22Rv1 (cell line): Measurements from ENCODE around the gene MDK.

ENCODE experiments used
- ZFX ChIP-seq: fragments of 450-650 bp; IDR thresholded peaks from 2 replicates; pipeline ENCODE4 v1.6.1; 2017; ENCODE audit warnings: antibody characterized with exemption, borderline replicate concordance
- TF ChIP-seq, protein P1 (sequence below): fragments of 450-650 bp; IDR thresholded peaks from 2 replicates; pipeline ENCODE4 v1.5.1; 2017; ENCODE audit warnings: mild to moderate bottlenecking

DNA sequence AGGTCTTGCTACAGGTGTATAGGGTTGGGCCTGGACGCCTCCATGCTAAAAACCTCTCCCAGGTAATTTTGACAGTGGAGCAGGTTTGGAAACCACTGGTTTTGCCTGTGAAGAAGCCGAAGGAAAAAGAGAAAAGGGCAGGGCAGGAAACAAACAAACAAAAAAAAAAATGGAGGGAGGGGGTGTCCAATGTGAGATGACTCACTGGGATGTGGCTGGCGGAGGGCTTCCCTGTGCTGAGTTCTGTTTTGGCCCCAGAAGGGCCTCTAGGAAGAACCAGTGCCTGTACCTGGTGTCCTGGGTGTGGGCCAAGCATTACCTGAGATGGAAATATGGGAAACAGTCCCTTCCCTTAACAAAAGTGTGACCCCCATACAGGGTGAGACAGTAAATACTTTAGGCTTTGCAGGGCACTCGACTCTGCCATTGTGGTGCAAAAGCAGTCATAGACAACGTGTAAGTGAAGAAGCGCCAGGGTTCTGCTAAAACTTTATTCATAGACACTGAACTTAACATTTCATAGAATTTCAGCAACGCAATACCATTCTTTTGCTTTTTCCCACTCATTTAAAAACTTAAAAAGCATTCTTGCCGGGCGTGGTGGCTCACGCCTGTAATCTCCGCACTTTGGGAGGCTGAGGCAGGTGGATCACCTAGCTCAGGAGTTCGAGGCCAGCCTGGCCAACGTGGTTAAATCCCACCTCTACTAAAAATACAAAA, 43.7 kb upstream of the MDK start:
- TF ChIP-seq, protein P1, sequence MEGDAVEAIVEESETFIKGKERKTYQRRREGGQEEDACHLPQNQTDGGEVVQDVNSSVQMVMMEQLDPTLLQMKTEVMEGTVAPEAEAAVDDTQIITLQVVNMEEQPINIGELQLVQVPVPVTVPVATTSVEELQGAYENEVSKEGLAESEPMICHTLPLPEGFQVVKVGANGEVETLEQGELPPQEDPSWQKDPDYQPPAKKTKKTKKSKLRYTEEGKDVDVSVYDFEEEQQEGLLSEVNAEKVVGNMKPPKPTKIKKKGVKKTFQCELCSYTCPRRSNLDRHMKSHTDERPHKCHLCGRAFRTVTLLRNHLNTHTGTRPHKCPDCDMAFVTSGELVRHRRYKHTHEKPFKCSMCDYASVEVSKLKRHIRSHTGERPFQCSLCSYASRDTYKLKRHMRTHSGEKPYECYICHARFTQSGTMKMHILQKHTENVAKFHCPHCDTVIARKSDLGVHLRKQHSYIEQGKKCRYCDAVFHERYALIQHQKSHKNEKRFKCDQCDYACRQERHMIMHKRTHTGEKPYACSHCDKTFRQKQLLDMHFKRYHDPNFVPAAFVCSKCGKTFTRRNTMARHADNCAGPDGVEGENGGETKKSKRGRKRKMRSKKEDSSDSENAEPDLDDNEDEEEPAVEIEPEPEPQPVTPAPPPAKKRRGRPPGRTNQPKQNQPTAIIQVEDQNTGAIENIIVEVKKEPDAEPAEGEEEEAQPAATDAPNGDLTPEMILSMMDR, result no peak
- TF ChIP-seq ZFX, result no peak
